GM18861 (cell line): ENCODE results near the gene MIPOL1.
"Not testable (repeated sequence)": the region's sequence is repeated elsewhere in the genome, so short reads cannot be mapped to it uniquely, and the experiment has no call there.

Source experiments
- ATAC-seq: cut with Tn5 transposase; IDR thresholded peaks from one replicate; pipeline ENCODE4 v1.9.1; 2021; ENCODE audit not compliant: unreplicated experiment

Gene MIPOL1

DNA sequence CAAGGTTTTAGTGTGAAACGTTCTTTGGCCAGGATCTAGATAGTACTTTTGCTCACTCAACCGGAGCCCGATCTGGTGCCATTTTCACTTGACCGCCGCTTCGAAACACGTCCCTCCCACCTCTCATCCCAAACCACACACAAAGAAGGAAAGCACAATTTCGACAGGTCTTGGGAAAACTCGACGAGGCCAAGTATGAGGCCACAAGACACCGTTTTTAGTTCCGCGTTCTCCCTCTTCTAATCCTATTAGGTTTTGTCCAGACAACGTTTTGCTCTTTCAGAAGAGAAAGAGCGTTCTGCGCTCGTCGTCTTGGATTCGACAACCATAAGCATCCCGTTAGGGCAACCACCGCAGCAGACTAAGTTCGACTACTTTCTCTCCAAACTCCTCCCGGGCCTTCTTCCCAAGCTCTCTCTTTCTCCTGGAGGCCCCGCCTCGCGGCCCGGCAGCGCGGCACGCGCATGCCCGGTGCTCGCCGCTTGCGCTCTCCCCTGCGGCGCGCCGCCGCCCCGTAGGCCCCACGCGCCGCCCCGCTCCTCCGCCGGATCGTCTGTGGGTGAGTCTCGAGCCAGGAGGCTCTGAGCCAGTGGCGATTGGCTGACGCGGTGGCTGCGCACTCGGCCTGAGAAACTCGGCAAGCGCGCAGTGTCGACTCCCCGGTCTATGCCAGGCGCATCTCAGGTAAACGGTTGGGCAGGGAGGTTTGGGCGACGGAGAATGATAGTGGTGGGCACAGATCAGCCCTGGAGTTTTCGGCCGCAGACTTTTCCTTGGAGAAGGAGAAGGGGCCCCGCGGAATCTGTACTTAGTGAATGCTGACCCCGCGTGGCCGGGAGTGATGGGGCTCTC lies at the start of gene MIPOL1:
Gene MIPOL1, plus strand, starts transcription at position 517 of the 852 bp plus-strand sequence. CDS start 49,952 bp downstream, outside the sequence.
- no peak for ATAC-seq

GRCh38 chr14:37150414-37150813 lies 47.3 kb upstream of the MIPOL1 start:
- ATAC-seq = no peak

- no peak for ATAC-seq
Measured at GRCh38 chr14:37153005-37153404, 44.7 kb upstream of the MIPOL1 start.

DNA sequence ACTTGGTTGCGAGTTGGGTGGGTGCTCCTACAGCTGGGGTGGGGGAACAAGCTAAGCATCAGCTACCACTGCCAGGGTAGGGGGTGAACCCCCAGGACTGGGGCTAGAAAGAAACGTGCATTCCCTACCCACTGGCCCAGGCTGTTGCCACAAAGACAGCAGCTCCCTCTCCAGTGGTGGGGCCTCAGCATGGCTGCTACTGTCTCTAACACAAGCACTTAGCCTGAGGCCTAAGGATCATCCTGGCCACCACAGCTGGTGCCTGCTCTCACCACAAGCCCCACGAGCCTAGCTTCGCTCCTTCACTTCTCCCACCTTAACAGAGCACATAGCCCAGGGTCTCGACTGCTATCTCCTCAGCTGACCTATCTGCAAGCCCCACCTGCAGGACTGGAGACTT lies 44.3 kb upstream of the MIPOL1 start:
- ATAC-seq = no peak

DNA sequence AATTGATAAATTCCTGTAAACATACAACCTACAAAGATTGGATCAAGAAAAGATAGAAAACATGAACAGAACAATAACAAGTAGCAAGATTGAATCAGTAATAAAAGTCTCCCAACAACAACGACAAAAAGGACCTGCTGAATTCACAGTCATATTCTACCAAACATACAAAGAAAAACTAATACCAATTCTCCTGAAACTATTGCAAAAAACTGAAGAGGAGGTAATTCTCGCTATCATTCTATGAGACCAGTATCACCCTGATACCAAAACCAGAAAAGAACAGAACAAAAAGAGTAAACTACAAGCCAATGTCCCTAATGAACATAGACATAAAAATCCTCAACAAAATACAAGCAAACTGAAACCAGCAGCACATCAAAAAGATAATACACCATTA lies 39.8 kb upstream of the MIPOL1 start:
- ATAC-seq = no peak

DNA sequence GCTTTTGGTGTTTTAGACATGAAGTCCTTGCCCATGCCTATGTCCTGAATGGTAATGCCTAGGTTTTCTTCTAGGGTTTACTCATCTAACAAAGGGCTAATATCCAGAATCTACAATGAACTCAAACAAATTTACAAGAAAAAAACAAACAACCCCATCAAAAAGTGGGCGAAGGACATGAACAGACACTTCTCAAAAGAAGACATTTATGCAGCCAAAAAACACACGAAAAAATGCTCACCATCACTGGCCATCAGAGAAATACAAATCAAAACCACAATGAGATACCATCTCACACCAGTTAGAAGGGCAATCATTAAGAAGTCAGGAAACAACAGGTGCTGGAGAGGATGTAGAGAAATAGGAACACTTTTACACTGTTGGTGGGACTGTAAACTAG lies 35.4 kb upstream of the MIPOL1 start:
- not testable (repeated sequence) for ATAC-seq

GRCh38 chr14:37165794-37166193 lies 31.9 kb upstream of the MIPOL1 start:
- ATAC-seq = no peak

DNA sequence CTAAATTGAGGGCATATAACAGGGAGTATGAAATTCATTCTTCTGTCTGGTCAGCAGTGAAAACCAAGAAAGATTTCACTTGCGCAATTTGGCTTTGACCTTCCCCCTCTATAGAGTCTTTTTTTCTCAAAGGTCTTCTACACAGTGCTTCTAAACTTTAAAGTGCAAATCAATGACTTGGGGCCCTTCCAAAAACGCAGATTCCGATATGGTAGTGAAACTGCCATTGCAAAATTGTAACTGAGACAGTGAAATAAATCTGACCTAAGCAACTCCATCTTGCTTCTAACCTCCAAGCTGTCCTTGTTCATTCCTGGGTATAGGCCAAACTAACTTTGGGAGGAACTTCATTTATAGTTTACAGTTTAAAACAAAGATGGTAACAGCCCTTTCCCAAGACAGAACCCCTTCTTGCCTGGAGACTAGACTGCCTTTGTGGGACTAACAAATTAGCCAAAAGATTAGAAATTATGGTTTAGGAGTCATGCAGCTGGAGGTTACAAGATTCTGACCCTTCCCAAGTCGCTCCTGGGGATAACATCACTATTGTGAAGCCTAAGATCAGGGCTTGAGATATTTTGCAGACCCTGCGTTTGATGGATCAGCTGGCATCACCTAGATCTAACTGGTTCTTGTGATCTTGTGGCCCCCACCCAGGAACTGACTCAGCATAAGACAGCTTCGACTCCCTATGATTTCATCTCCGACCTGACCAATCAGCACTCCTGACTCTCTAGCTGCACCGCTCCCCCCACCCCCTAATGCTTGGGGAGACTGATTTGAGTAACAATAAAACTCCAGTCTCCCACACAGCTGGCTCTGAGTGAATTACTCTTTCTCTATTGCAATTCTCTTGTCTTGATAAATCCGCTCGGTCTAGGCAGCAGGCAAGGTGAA lies 30.3 kb upstream of the MIPOL1 start:
- ATAC-seq = no peak

DNA sequence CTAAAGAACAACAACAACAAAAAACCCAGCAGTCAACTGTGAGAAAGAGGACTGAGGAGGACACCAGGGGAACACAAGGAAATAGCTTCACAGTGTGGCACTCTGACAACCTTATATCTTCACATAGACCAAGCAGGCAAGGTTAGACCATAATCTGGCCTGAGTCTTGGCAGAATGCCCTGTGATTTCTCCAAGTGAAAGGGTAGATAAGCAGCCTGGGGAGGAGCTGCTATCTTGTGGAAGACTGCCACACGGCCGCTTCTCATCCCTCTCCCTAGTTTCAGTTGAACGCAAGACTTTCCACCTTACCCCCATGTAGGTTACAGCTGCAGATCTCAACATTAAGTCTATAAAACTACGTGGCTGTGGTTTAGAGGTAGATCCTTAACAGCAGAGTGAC lies 29.0 kb upstream of the MIPOL1 start:
- ATAC-seq = no peak

DNA sequence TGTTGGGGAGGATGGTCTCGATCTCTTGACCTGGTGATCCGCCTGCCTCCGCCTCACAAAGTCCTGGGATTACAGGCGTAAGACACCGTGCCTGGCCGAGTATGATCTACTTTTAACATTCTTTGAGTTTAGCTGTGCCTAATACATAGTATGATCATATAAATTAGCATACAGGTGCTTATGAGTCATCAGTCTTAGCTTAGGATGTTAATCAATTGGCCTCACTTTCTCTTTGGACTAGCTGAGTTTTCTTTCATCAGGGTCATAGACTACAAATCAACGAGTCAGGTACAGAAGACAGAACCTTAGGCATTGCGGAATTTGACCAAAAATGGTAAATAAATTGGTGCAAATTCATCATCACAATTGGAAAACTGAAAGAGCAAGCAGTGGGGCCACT lies 27.5 kb upstream of the MIPOL1 start:
- no peak for ATAC-seq

DNA sequence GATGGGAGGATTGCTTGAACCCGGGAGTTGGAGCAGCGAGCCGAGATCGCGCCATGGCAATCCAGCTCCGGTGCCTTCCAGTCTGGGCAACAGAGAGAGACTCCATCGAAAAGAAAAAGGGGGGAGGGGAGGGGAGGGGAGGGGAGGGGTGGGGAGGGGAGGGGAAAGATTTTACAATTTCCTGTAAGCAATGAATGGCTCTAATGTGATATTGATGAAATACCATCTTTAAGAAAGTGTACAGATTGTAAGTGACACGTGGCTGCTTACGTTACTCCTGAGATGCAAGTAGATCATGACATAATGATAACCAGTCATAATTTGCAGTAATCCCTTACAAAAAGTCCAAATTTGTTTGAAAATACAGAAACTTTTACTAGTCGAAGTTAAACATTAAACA lies 26.7 kb upstream of the MIPOL1 start:
- no peak for ATAC-seq

GRCh38 chr14:37171678-37172023 lies 26.1 kb upstream of the MIPOL1 start:
- no peak for ATAC-seq

DNA sequence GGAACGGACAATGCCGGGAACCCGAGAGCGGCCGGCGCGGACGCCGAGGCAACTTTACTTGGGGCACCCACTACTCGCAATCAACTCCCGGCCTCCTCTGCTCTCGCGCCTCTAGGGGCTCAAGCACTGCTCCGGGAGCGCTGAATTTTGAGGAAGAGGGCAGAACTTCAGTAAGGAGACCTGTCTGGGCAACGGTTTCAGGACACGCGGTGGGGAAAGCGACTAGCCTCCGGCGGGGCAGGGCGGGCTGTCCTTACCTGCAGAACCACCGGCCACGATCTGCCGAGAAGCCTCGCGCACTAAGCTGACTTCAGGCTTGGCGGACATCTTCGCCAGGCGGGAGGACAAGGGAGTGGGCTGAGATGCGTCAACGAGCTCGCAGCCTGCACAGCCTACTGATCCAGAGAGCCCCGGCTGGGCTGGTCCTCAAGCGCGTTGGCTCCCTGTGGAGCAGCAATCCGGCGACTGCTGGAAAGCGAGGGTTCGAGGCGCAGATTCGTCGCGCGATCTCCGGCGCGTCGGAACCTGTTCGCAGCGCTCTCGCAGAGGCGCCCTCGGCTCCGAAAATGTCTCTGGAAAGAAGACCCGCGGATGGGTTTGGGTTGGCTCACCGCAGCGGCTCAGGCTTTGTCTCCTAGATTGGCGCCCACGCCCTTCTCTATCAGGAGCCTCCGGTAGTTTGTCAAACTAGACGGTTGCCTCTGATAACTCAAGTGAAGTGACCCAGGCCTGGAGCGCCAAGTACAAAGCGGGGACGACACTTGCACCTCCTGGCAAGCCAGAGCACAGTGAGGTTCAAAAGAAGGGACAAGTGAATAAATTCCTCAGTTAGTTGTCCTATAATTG lies 25.5 kb upstream of the MIPOL1 start, which contains the start of gene SLC25A21:
Gene SLC25A21, minus strand, starts transcription at position 583 of the 846 bp plus-strand sequence.
- no peak for ATAC-seq

DNA sequence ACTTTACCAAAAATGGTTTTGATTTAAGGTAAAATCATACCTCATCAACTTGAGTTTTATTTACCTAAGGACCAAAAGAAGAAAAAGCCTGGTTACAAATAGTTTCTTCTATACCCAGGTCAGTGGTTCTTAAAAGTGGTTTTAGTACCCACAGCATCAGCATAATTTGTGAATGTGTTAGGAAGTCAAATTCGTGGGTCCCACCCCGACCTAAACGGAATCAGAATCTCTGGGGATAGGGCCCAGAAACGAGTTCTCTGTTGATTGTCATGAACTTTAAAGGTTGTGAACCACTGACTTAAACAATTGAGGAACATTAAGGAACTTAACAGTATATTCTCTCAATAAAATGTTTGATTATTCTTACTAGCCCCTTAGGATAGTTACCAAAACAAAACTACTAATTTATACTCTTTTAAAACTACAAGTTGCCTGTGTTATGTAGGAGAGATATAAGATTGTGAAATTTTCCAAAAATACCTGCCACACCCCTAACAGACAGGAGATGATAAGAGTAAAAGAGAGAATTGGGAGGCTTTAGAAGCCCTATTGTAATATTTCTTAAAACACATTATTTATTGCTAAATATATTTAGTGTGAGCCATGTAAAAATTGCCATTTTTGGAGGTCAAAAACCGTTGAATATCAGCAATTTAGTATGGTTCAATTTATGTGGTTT lies 24.7 kb upstream of the MIPOL1 start:
- no peak for ATAC-seq

DNA sequence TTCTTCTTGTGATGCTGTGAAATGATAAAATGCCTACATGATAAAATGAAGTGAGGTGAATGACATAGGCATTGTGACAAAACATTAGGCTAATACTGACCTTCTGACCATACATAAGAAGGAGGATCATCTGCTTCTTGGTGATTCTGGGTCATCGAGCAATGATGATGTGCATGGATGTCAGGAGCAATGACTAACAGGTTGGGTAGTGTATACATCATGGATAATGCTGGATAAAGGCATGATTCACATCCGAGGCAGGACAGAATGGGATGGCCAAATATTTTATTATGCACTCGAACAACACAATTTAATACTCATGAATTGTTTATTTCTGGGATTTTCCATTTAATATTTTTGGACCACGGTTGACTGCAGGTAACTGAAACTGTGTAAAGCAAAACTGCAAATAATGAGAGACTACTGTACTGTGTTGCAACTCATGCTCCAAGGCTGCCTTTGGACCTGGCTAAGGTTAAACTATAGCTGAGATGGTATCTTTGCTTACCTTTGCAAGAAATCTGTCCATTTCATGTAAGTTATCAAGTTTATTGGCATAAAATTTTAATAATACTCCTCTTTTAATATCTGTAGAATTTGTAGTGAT lies 17.7 kb upstream of the MIPOL1 start:
- no peak for ATAC-seq

- not testable (repeated sequence) for ATAC-seq
Measured at GRCh38 chr14:37180886-37181285, 16.9 kb upstream of the MIPOL1 start.

GRCh38 chr14:37181441-37181840 lies 16.3 kb upstream of the MIPOL1 start:
- no peak for ATAC-seq

- not testable (repeated sequence) for ATAC-seq
Measured at GRCh38 chr14:37184520-37184919, 13.2 kb upstream of the MIPOL1 start.

DNA sequence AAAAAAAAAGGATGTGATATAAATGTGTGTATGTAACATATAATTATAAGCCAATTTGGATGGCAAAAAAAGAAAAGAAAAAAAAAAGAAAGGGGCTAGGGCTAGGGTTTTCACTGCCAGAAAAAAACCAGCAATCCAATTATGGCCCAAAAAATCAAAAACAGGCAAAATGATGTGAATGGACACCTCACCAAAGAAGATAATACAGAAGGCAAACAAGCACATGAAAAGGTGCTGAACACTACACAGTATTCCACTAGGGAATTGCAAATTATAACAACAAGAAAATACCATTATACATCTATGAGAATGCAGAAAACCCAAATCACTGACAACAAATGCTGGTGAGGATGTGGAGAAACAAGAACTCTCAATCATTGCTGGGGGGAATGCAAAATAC lies 12.1 kb upstream of the MIPOL1 start:
- no peak for ATAC-seq

DNA sequence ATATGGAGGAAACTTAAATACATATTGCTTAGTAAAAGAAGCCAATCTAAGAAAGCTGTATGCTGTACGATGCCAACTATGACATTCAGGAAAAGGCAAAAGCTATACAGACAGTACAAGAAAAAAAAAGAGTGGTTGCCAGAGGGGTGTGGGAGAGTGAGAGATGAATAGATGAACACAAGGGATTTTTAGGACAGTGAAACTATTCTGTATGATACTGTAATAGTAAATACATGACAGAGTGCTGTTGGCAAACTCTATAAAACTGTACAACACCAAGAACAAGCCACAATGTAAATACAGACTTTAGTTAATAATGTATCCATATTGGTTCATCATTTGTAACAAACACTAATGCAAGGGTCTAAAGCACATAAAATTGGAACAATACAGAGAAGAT lies 10.9 kb upstream of the MIPOL1 start:
- ATAC-seq = no peak
